ENCODE measurements around the gene FER. TPM values are rescaled to one million over a fixed set of nuclear protein-coding genes. Genes with fewer than 3 reads are reported as not detected.

FER gene
- total and polyA plus RNA-seq, 2 of the 8 experiments (the other 6 are each of a cell fraction or from before 2014, with no cell fraction given): 1.3 to 15.8 TPM

GRCh38 chr5:108989761-108990392, 242.2 kb downstream of the FER start:
- no peak overlapping the region for H2AK5ac ChIP-seq (ENCODE audit: low read depth, low read length)
- no peak overlapping the region for H3K4ac ChIP-seq (replicated peaks; ENCODE audit: insufficient read length, low read depth, low read length)
- no peak overlapping the region for H3K4me3 ChIP-seq (ENCODE audit: extremely low read depth in 1 of 4, insufficient read depth in 2 of 4, low read depth in 3 of 4, low read length in 4 of 4)
- peaks cover 0 to 11% of the 10 kb centered on the region in 2 experiments; a peak in 1 of 4 replicates for H3K9me3 ChIP-seq (ENCODE audit: insufficient read depth in 2 of 2, low read depth in 1 of 2, low read length in 1 of 2)
- no peak for TF ChIP-seq SUZ12 (IDR thresholded peaks at IDR 0.05; ENCODE audit: low read length)
- TF ChIP-seq RBBP5 (IDR thresholded peaks at IDR 0.05; ENCODE audit: borderline replicate concordance, low read depth, low read length): no peak
- no peak for TF ChIP-seq RAD21 (IDR thresholded peaks at IDR 0.05 in 1 of 2, conservative IDR thresholded peaks at IDR 0.05 in 1 of 2; ENCODE audit: low read depth in 2 of 2, low read length in 2 of 2)
- no peak for TF ChIP-seq EP300 (IDR thresholded peaks at IDR 0.05; ENCODE audit: borderline replicate concordance in 1 of 2, low read depth in 2 of 2, low read length in 2 of 2)
- no peak for TF ChIP-seq SP2 (IDR thresholded peaks at IDR 0.05; ENCODE audit: low read length)
- TF ChIP-seq SRF (IDR thresholded peaks at IDR 0.05; ENCODE audit: low read depth, low read length): no peak
- no peak for TF ChIP-seq YY1 (IDR thresholded peaks at IDR 0.05; ENCODE audit: low read depth, low read length)
- TF ChIP-seq SIX5 (IDR thresholded peaks at IDR 0.05; ENCODE audit: low read depth, low read length): no peak
- TF ChIP-seq NRF1 (IDR thresholded peaks at IDR 0.05; ENCODE audit: low read depth, low read length): no peak
- TF ChIP-seq NANOG (IDR thresholded peaks at IDR 0.05; ENCODE audit: insufficient read depth, low read depth, low read length, poor library complexity, severe bottlenecking): no peak
- no peak for TF ChIP-seq FOSL1 (IDR thresholded peaks at IDR 0.05; ENCODE audit: insufficient read depth, low read depth, low read length)
- TF ChIP-seq HDAC2 (IDR thresholded peaks at IDR 0.05; ENCODE audit: borderline replicate concordance in 1 of 2, low read depth in 2 of 2, low read length in 2 of 2): no peak
- no peak overlapping the region for H3K56ac ChIP-seq (replicated peaks; ENCODE audit: insufficient read length, low read depth, low read length)
- no peak overlapping the region for H2BK120ac ChIP-seq (replicated peaks; ENCODE audit: low read depth, low read length)
- H4K5ac ChIP-seq (ENCODE audit: insufficient read length, low read depth, low read length): no peak overlapping the region
- no peak overlapping the region for H3K4me2 ChIP-seq (ENCODE audit: insufficient read depth in 1 of 2, low read depth in 2 of 2, low read length in 2 of 2)
- ChIA-PET POLR2A (ENCODE audit: partially characterized antibody) (no interaction called here), CTCF (ENCODE audit: partially characterized antibody) (interaction anchor here (1.2 kb wide), 1 partner anchor 41 kb away, joined by 3 read pairs; no protein-coding TSS in a partner anchor)
- no peaks in the 10 kb centered on the region for H3K27me3 ChIP-seq (replicated peaks in 1 of 4; ENCODE audit: control insufficient read depth in 3 of 4, extremely low read depth in 1 of 4, insufficient read depth in 3 of 4, low read length in 3 of 4)
- no peak for FAIRE-seq
- no peak overlapping the region for H3K14ac ChIP-seq (ENCODE audit: insufficient read length)
- no peaks in the 10 kb centered on the region for H3K23me2 ChIP-seq (ENCODE audit: low read depth, low read length)
- no peak overlapping the region for H4K91ac ChIP-seq (replicated peaks; ENCODE audit: insufficient read length, low read length)
- H3K9ac ChIP-seq (replicated peaks in 1 of 4; ENCODE audit: extremely low read depth in 1 of 4, low read depth in 3 of 4, low read length in 3 of 4): no peak overlapping the region
- no peak overlapping the region for H3K27ac ChIP-seq (ENCODE audit: low read depth, low read length)
- no peak overlapping the region for H3K23ac ChIP-seq (ENCODE audit: insufficient read length)
- no peaks in the 10 kb centered on the region for H3K79me1 ChIP-seq (ENCODE audit: low read depth, low read length)
- no peak overlapping the region for H3K18ac ChIP-seq (ENCODE audit: extremely low read depth, low read length)
- H2BK20ac ChIP-seq (ENCODE audit: low read length): no peak overlapping the region
- H4K8ac ChIP-seq (ENCODE audit: extremely low read depth, insufficient read depth, low read length): no peak overlapping the region
- H2BK15ac ChIP-seq (ENCODE audit: low read length): no peak overlapping the region
- H2AFZ ChIP-seq (ENCODE audit: low read length): no peak overlapping the region
- no peak overlapping the region for H2BK12ac ChIP-seq (ENCODE audit: low read depth, low read length)
- DNase-seq (ENCODE audit: low read depth in 1 of 2, low spot score in 2 of 2): no peak
- H2BK5ac ChIP-seq (ENCODE audit: low read depth, low read length): no peak overlapping the region
- no peaks in the 10 kb centered on the region for H3K4me1 ChIP-seq (replicated peaks in 1 of 4; ENCODE audit: control insufficient read depth in 3 of 4, insufficient read depth in 4 of 4, low read length in 3 of 4)
- whole genome bisulfite sequencing, 2 experiments (ENCODE audit: extremely low coverage in 1 of 2, insufficient coverage in 1 of 2, insufficient read length in 1 of 2, insufficient replicate concordance in 2 of 2, low coverage in 1 of 2, low lambda C conversion rate in 2 of 2, missing lambda C conversion rate in 1 of 2): 83% methylated on average over 1 of the region's 1 CpG; no CpG with 5 or more reads in 1 of the 2 experiments
- H4K20me1 ChIP-seq (replicated peaks in 1 of 2; ENCODE audit: control insufficient read depth in 1 of 2, insufficient read depth in 2 of 2, low read length in 2 of 2): no peaks in the 10 kb centered on the region
- no peaks in the 10 kb centered on the region; a peak in 1 of 8 replicates for H3K36me3 ChIP-seq (ENCODE audit: control insufficient read depth in 2 of 4, insufficient read depth in 4 of 4, low read length in 3 of 4)
- H3K79me2 ChIP-seq (ENCODE audit: control insufficient read depth in 1 of 2, insufficient read depth in 2 of 2, low read length in 2 of 2): no peaks in the 10 kb centered on the region
